HepG2 (cell line): ENCODE results near the gene PPCDC. TPM values are rescaled to one million over a fixed set of nuclear protein-coding genes. Genes with fewer than 3 reads are reported as not detected.

Source experiments
- ATAC-seq: fragments of 200-7000 bp; cut with Tn5 transposase; 3 replicates; pipeline ENCODE4 v1.9.1; 2020; ENCODE audit warnings: mild to moderate bottlenecking, moderate library complexity
- BruUV-seq: library from RNA; stranded (reverse); fragments of 400-500 nt; replicated peaks from 2 replicates; lab custom pipeline; 2021; lab: Mats Ljungman, UMichigan
- CTCF ChIA-PET: fragments of 300-600 bp; formaldehyde crosslinking; extraction: SDS; loops from one replicate; lab custom pipeline; 2021; ENCODE audit warnings: low total read pairs, inconsistent platforms, low intra/inter-chr PET ratio; lab: Yijun Ruan, JAX
- POLR2A ChIA-PET: fragments of 350-600 bp; sonication (Branson Sonifier 250); formaldehyde crosslinking; loops from one replicate; lab custom pipeline; 2020; ENCODE audit warnings: antibody characterized with exemption, inconsistent platforms; lab: Yijun Ruan, JAX
- DNase-seq: peaks from one replicate; pipeline ENCODE4 v3.0.0-alpha.2; 2015; ENCODE audit warnings: low spot score
- FAIRE-seq: peaks from 3 replicates; lab custom pipeline; 2011; peaks lifted over from hg19 to GRCh38; lab: Jason Lieb, UNC
- H2AFZ ChIP-seq: one replicate; pipeline ENCODE4 v1.6.1; 2011; ENCODE audit warnings: low read length, inconsistent platforms
- H3K27ac ChIP-seq: fragments of 300-600 bp; 3 replicates; pipeline ENCODE4 v1.8.0; 2011; ENCODE audit warnings: mixed run types, mild to moderate bottlenecking, mixed read lengths, low read length, inconsistent platforms; ENCODE audit not compliant: insufficient read depth; ENCODE audit errors: extremely low read length
- H3K27me3 ChIP-seq, 2 experiments: fragments of 200-600 bp in 1 of 2; 2 replicates in 1 of 2; 3 replicates in 1 of 2; pipeline versions ENCODE4 v1.6.0 to v1.8.0; 2011; ENCODE audit warnings: low read length in 2 of 2, mild to moderate bottlenecking in 2 of 2, moderate library complexity in 2 of 2, inconsistent platforms in 1 of 2; ENCODE audit not compliant: insufficient read depth in 2 of 2, control insufficient read depth in 1 of 2
- H3K36me3 ChIP-seq, 2 experiments: fragments of 200-600 bp in 1 of 2; replicated peaks in 1 of 2; 2 replicates in 1 of 2; 3 replicates in 1 of 2; pipeline versions ENCODE4 v1.5.1 to v1.8.0; 2011; ENCODE audit warnings: low read length in 2 of 2, inconsistent platforms in 1 of 2; ENCODE audit not compliant: insufficient read depth in 2 of 2, control insufficient read depth in 1 of 2
- H3K4me1 ChIP-seq: 2 replicates; pipeline ENCODE4 v1.5.1; 2012; ENCODE audit warnings: low read length, inconsistent platforms; ENCODE audit not compliant: insufficient read depth
- H3K4me2 ChIP-seq: 2 replicates; pipeline ENCODE4 v1.6.0; 2011; ENCODE audit warnings: low read depth, low read length, inconsistent platforms
- H3K4me3 ChIP-seq, 3 experiments: fragments of 200-600 bp in 1 of 3; sonication (generic), shearing (Covaris generic) in 1 of 3; replicated peaks in 1 of 3; 2 replicates each; pipeline ENCODE4 v1.5.1; 2011 to 2016; ENCODE audit warnings: low read length in 3 of 3, inconsistent platforms in 2 of 3, low read depth in 2 of 3, mild to moderate bottlenecking in 2 of 3, control low read depth in 1 of 3, mixed read lengths in 1 of 3; ENCODE audit not compliant: insufficient read depth in 1 of 3
- H3K79me2 ChIP-seq: one replicate; pipeline ENCODE4 v1.6.1; 2011; ENCODE audit warnings: low read length, inconsistent platforms; ENCODE audit not compliant: insufficient read depth
- H3K9ac ChIP-seq: 2 replicates; pipeline ENCODE4 v1.6.0; 2011; ENCODE audit warnings: mild to moderate bottlenecking, low read depth, low read length, inconsistent platforms; ENCODE audit not compliant: insufficient read depth
- H3K9me3 ChIP-seq: 2 replicates; pipeline ENCODE4 v1.5.1; 2012; ENCODE audit warnings: mild to moderate bottlenecking, low read length
- H4K20me1 ChIP-seq: 2 replicates; pipeline ENCODE4 v1.6.0; 2011; ENCODE audit warnings: inconsistent platforms, mild to moderate bottlenecking, low read length, moderate library complexity; ENCODE audit not compliant: insufficient read depth
- ARNTL ChIP-seq: sonication (generic); formaldehyde crosslinking; IDR thresholded peaks from 2 replicates; pipeline ENCODE4 v1.4.0; 2020; ENCODE audit warnings: mild to moderate bottlenecking, missing genetic modification reagents
- CHCHD3 ChIP-seq: sonication (generic); formaldehyde crosslinking; IDR thresholded peaks from 2 replicates; pipeline ENCODE4 v1.8.0; 2022; ENCODE audit warnings: mild to moderate bottlenecking, missing genetic modification reagents, moderate library complexity
- FOSL2 ChIP-seq: sonication (generic); formaldehyde crosslinking; IDR thresholded peaks from 2 replicates; pipeline ENCODE4 v1.4.0; 2020; ENCODE audit warnings: missing genetic modification reagents
- HDAC6 ChIP-seq: fragments of 200-600 bp; sonication (generic); IDR thresholded peaks from 2 replicates; pipeline ENCODE4 v1.7.0; 2017; ENCODE audit warnings: mild to moderate bottlenecking, antibody characterized with exemption, low read length, low read depth
- NR2C2 ChIP-seq: sonication (generic); formaldehyde crosslinking; IDR thresholded peaks from 2 replicates; pipeline ENCODE4 v1.4.0; 2020; ENCODE audit warnings: missing genetic modification reagents, mild to moderate bottlenecking, moderate library complexity, borderline replicate concordance
- RFX1 ChIP-seq: fragments of 450-650 bp; IDR thresholded peaks from 2 replicates; pipeline ENCODE4 v1.6.1; 2017
- SOX13 ChIP-seq, 3 experiments: fragments of 450-650 bp in 1 of 3; sonication (generic) in 1 of 3; formaldehyde crosslinking in 1 of 3; IDR thresholded peaks in 2 of 3; conservative IDR thresholded peaks in 1 of 3; 2 replicates each; pipeline versions ENCODE4 v1.5.0 to v1.6.1; 2016 to 2020; ENCODE audit warnings: antibody characterized with exemption in 1 of 3, mild to moderate bottlenecking in 1 of 3, missing compliant biosample characterization in 1 of 3, missing genetic modification reagents in 1 of 3, moderate library complexity in 1 of 3
- SOX5 ChIP-seq: IDR thresholded peaks from 2 replicates; pipeline ENCODE4 v1.6.1; 2016; ENCODE audit warnings: borderline replicate concordance
- ZBTB43 ChIP-seq: sonication (generic); formaldehyde crosslinking; conservative IDR thresholded peaks from 2 replicates; pipeline ENCODE4 v1.4.0; 2020; ENCODE audit warnings: missing genetic modification reagents
- ZNF136 ChIP-seq: sonication (generic); formaldehyde crosslinking; IDR thresholded peaks from 2 replicates; pipeline ENCODE4 v1.8.1; 2022; ENCODE audit warnings: low read depth, mild to moderate bottlenecking, moderate library complexity, missing genetic modification reagents
- ZNF362 ChIP-seq: sonication (generic); formaldehyde crosslinking; IDR thresholded peaks from 2 replicates; pipeline ENCODE4 v1.4.0; 2020; ENCODE audit warnings: missing genetic modification reagents, mild to moderate bottlenecking, borderline replicate concordance
- ZNF770 ChIP-seq: sonication (generic); formaldehyde crosslinking; IDR thresholded peaks from 2 replicates; pipeline ENCODE4 v1.5.0; 2020; ENCODE audit warnings: mild to moderate bottlenecking, missing genetic modification reagents
- WGBS: methylation state at CpG from one replicate; pipeline ENCODE4 v1.1.6; 2017; ENCODE audit warnings: low lambda C conversion rate; 5-methylcytosine and 5-hydroxymethylcytosine counted together
- in situ Hi-C: cut with HindIII; loops from 2 replicates; pipeline ENCODE4 v1.10.0; 2017; ENCODE audit warnings: low pct_unique_long_range_greater_than_20kb; ENCODE audit not compliant: extremely low pct_ligation_motif_present
- intact Hi-C: fragments of 100-400 bp; cut with micrococcal nuclease; formaldehyde crosslinking; loops from one replicate; pipeline ENCODE4 v1.10.0; 2022; ENCODE audit not compliant: unreplicated experiment
- polyA plus RNA-seq, 8 experiments: library from polyadenylated mRNA; depleted of rRNA in 3 of 8; stranded (reverse) in 7 of 8; unstranded in 1 of 8; fragments of >200 nt; fragmentation: Illumina TruSeq in 4 of 8; extraction: Trizol in 4 of 8; gene quantifications; 2 replicates each; pipeline versions ENCODE4 v1.2.1 to v1.2.3, GENCODE V29; 2011 to 2016; ENCODE audit warnings: low read depth in 4 of 8, missing spikeins in 1 of 8, mixed read lengths in 1 of 8; ENCODE audit not compliant: insufficient read depth in 1 of 8
- total RNA-seq, 5 experiments: library from RNA; depleted of rRNA; stranded (reverse); fragments of >200 nt; fragmentation: Illumina TruSeq; extraction: Trizol; gene quantifications; 2 replicates each; pipeline ENCODE4 v1.2.3, GENCODE V29; 2016; ENCODE audit warnings: low read depth in 1 of 5

The PPCDC gene
- total and polyA plus RNA-seq, 2 of the 13 experiments (the other 11 are each of a cell fraction or from before 2014, with no cell fraction given): 12.3 to 12.8 TPM

- no peaks in the 10 kb centered on the region for H3K9me3 ChIP-seq
- no peak overlapping the region for H3K4me2 ChIP-seq
- intact Hi-C loops (no loop called here), in situ Hi-C loops (no loop called here)
- ATAC-seq: no peak
- no peak for TF ChIP-seq ZNF136 (CRISPR knock-in tag)
- no peak for TF ChIP-seq SOX13 (IDR thresholded peaks at IDR 0.05)
- TF ChIP-seq SOX13 (CRISPR knock-in tag; conservative IDR thresholded peaks at IDR 0.05 in 1 of 2, IDR thresholded peaks at IDR 0.05 in 1 of 2): peak in 1 of 2 experiments; percentile 39; a peak in 1 of 4 replicates
- TF ChIP-seq RFX1: no peak
- no peak; the same call in 1 of the 2 replicates for TF ChIP-seq SOX5
- peak; percentile 45; the same call in 1 of the 2 replicates for TF ChIP-seq NR2C2 (CRISPR knock-in tag)
- no peak for TF ChIP-seq ARNTL (CRISPR knock-in tag)
- no peak for TF ChIP-seq CHCHD3 (CRISPR knock-in tag)
- no peak for TF ChIP-seq FOSL2 (CRISPR knock-in tag)
- peak; percentile 79 for TF ChIP-seq ZNF770
- no peak for TF ChIP-seq HDAC6
- TF ChIP-seq ZNF362 (CRISPR knock-in tag): peak; percentile 70; the same call in 1 of the 2 replicates
- no peak for TF ChIP-seq ZBTB43
- BruUV-seq: no TSS peak
- H3K36me3 ChIP-seq: no peaks in the 10 kb centered on the region
- H3K27ac ChIP-seq: no peak overlapping the region
- DNase-seq: no peak
- no peaks in the 10 kb centered on the region for H4K20me1 ChIP-seq
- no peak overlapping the region for H2AFZ ChIP-seq
- no peaks in the 10 kb centered on the region for H3K79me2 ChIP-seq
- H3K4me1 ChIP-seq: peaks cover 73% of the 10 kb centered on the region
- CTCF ChIA-PET: no interaction called here
- no peak for FAIRE-seq
- WGBS: 50% methylated on average over 3 of the region's 3 CpGs
- no peak overlapping the region for H3K4me3 ChIP-seq
- POLR2A ChIA-PET: interaction anchor here (3.5 kb wide), 1 partner anchor 11 kb away, joined by 21 read pairs; no protein-coding TSS in a partner anchor
- no peak overlapping the region for H3K9ac ChIP-seq
- no peaks in the 10 kb centered on the region for H3K27me3 ChIP-seq
Observed at GRCh38 chr15:75054172-75054897, 30.9 kb downstream of the PPCDC start.
